Kidney (tissue), 14 donors: ENCODE results near the gene ABCA5. TPM values are rescaled to one million over a fixed set of nuclear protein-coding genes. Genes with fewer than 3 reads are reported as not detected.

Source experiments
- DNase-seq, 5 donors: peaks; one replicate each; pipeline ENCODE4 v3.0.0-alpha.2; 2013 to 2020
- FAIRE-seq: peaks from 2 replicates; lab custom pipeline; 2012; peaks lifted over from hg19 to GRCh38; lab: Jason Lieb, UNC
- H3K27ac ChIP-seq, 2 donors: one replicate each; pipeline ENCODE4 v1.7.0; 2013; ENCODE audit warnings: low read depth in 2 of 2, low read length in 2 of 2, inconsistent platforms in 1 of 2
- H3K27me3 ChIP-seq: one replicate; pipeline ENCODE4 v1.7.1; 2013; ENCODE audit warnings: low read length, inconsistent platforms; ENCODE audit not compliant: control insufficient read depth, insufficient read depth
- H3K36me3 ChIP-seq, 3 donors: one replicate each; pipeline versions ENCODE4 v1.7.0 to v1.7.1; 2013; ENCODE audit warnings: low read length in 3 of 3, control low read depth in 1 of 3, inconsistent platforms in 1 of 3; ENCODE audit not compliant: insufficient read depth in 3 of 3, control insufficient read depth in 2 of 3
- H3K4me1 ChIP-seq, 3 donors: one replicate each; pipeline versions ENCODE4 v1.7.0 to v1.7.1; 2013; ENCODE audit warnings: low read length in 3 of 3, inconsistent platforms in 1 of 3, low read depth in 1 of 3; ENCODE audit not compliant: control insufficient read depth in 2 of 3, insufficient read depth in 2 of 3
- H3K4me3 ChIP-seq, 3 donors: one replicate each; pipeline versions ENCODE4 v1.7.0 to v1.8.1; 2013; ENCODE audit warnings: low read length in 3 of 3, control low read depth in 1 of 3, inconsistent platforms in 1 of 3
- H3K9ac ChIP-seq, 3 donors: one replicate each; pipeline versions ENCODE4 v1.7.0 to v1.7.1; 2013; ENCODE audit warnings: low read length in 3 of 3, control low read depth in 1 of 3, inconsistent platforms in 1 of 3
- H3K9me3 ChIP-seq, 3 donors: one replicate each; pipeline versions ENCODE4 v1.7.0 to v1.7.1; 2013; ENCODE audit warnings: low read length in 3 of 3, control low read depth in 1 of 3, inconsistent platforms in 1 of 3; ENCODE audit not compliant: control insufficient read depth in 2 of 3, insufficient read depth in 1 of 3
- CTCF ChIP-seq: IDR thresholded peaks from 3 replicates; pipeline ENCODE4 v1.5.1; 2012; ENCODE audit warnings: mild to moderate bottlenecking, moderate library complexity, borderline replicate concordance; ENCODE audit not compliant: insufficient read depth; ENCODE audit errors: extremely low read depth
- intact Hi-C: fragments of 100-400 bp; cut with DNase I; formaldehyde crosslinking; loops from one replicate; pipeline ENCODE4 v1.11.1; 2022
- polyA plus RNA-seq: library from polyadenylated mRNA; stranded (reverse); fragments of 350-450 nt; fragmentation: Illumina TruSeq; extraction: RNeasy Lipid Tissue Mini Kit (QIAGEN cat#74804); gene quantifications from one replicate; pipeline ENCODE4 v1.2.3, GENCODE V29; 2014; ENCODE audit warnings: low read depth, low replicate concordance; ENCODE audit not compliant: insufficient read depth
- total RNA-seq: library from RNA; stranded (reverse); fragmentation: NEBNext Ultra II Directional; extraction: Animal tissue kit (Norgen Biotek cat#: 25700); gene quantifications from one replicate; pipeline ENCODE4 v1.2.1, GENCODE V29; 2021
- donor health status: control.
- donor health status: control.
- donor health status: control.
- donor health status: control.
- donor health status: control.
- donor health status: DM: yes; HTN: yes; CAD: no.
- donor health status: Normal renal cell carcinoma (clear cell type).

Gene ABCA5
- total and polyA plus RNA-seq, 2 donors from 2014 or later = 19.0 to 25.1 TPM

GRCh38 chr17:69367298-69367697, 40.4 kb upstream of the ABCA5 start:
- FAIRE-seq = no peak
- no peaks in the 10 kb centered on the region for H3K27me3 ChIP-seq
- no peak for TF ChIP-seq CTCF
- H3K27ac ChIP-seq = no peak overlapping the region
- H3K4me1 ChIP-seq = no peaks in the 10 kb centered on the region
- no peaks in the 10 kb centered on the region for H3K36me3 ChIP-seq
- peak in 1 of 5 donors; percentile 19 for DNase-seq
- no peak overlapping the region for H3K4me3 ChIP-seq
- no peak overlapping the region for H3K9ac ChIP-seq
- intact Hi-C loops = no loop called here
- no peaks in the 10 kb centered on the region for H3K9me3 ChIP-seq

GRCh38 chr17:69363488-69364210, 36.7 kb upstream of the ABCA5 start:
- no peak for DNase-seq
- intact Hi-C loops = no loop called here
- H3K9me3 ChIP-seq = no peaks in the 10 kb centered on the region
- H3K9ac ChIP-seq = no peak overlapping the region
- no peaks in the 10 kb centered on the region for H3K4me1 ChIP-seq
- H3K27ac ChIP-seq = no peak overlapping the region
- peak; percentile 94 for FAIRE-seq
- H3K36me3 ChIP-seq = no peaks in the 10 kb centered on the region
- no peak overlapping the region for H3K4me3 ChIP-seq
- TF ChIP-seq CTCF = no peak
- no peaks in the 10 kb centered on the region for H3K27me3 ChIP-seq

DNA sequence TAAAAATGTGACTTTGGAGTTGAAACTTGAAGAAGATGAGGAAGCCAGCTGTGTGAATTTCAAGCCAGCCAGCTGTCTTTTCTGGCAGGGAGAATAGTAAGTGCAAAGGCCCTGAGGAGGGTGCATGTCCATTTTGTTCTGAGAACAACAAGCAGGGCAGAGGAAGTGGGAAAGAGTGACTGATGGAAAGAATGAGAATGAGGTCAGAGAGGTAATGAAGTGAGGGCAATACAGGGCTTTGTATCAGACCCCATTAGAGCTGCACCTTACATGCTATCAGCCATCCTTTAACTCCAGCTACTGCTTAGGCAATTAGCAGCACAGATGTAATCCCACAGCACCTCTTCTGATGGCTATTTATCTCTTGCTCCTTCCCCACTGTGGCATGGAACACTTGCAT, 34.2 kb upstream of the ABCA5 start:
- FAIRE-seq = no peak
- no peaks in the 10 kb centered on the region for H3K9me3 ChIP-seq
- intact Hi-C loops = no loop called here
- H3K4me3 ChIP-seq = no peak overlapping the region
- no peaks in the 10 kb centered on the region for H3K4me1 ChIP-seq
- no peak for DNase-seq
- no peaks in the 10 kb centered on the region for H3K27me3 ChIP-seq
- no peak overlapping the region for H3K27ac ChIP-seq
- TF ChIP-seq CTCF = no peak
- no peak overlapping the region for H3K9ac ChIP-seq
- no peaks in the 10 kb centered on the region for H3K36me3 ChIP-seq
